Stimulated activated CD8-positive, alpha-beta memory T cell treated with anti-CD3 and anti-CD28 coated beads, Interleukin-2, amount 100 ng/mL, for 48 hours (primary cell): ENCODE measurements around the gene ADAMTSL1.

Experiments
- DNase-seq, 2 donors: peaks; one replicate each; pipeline ENCODE4 v3.0.0-alpha.2; 2020; ENCODE audit warnings: low read depth in 2 of 2

Gene ADAMTSL1

GRCh38 chr9:18776836-18777820 lies 303.2 kb downstream of the ADAMTSL1 start:
- DNase-seq = no peak

- no peak for DNase-seq
These were observed 304.2 kb downstream of the ADAMTSL1 start for GRCh38 chr9:18778147-18778546.

GRCh38 chr9:18778846-18779245 lies 304.9 kb downstream of the ADAMTSL1 start:
- DNase-seq = no peak

- no peak for DNase-seq
These were observed 310.0 kb downstream of the ADAMTSL1 start for GRCh38 chr9:18783909-18784308.

- DNase-seq = no peak
These were observed 311.7 kb downstream of the ADAMTSL1 start for GRCh38 chr9:18785604-18786003.

- no peak for DNase-seq
These were observed 312.2 kb downstream of the ADAMTSL1 start for GRCh38 chr9:18786196-18786595.

GRCh38 chr9:18786911-18787650 lies 313.1 kb downstream of the ADAMTSL1 start:
- no peak for DNase-seq

- DNase-seq = no peak
These were observed 314.3 kb downstream of the ADAMTSL1 start for GRCh38 chr9:18788256-18788655.

- no peak for DNase-seq
These were observed 317.1 kb downstream of the ADAMTSL1 start for GRCh38 chr9:18791074-18791473.

GRCh38 chr9:18793122-18793521 lies 319.2 kb downstream of the ADAMTSL1 start:
- DNase-seq = no peak

- DNase-seq = no peak
These were observed 322.2 kb downstream of the ADAMTSL1 start for GRCh38 chr9:18795947-18796671.

- no peak for DNase-seq
These were observed 322.8 kb downstream of the ADAMTSL1 start for GRCh38 chr9:18796696-18797270.

- no peak for DNase-seq
These were observed 324.2 kb downstream of the ADAMTSL1 start for GRCh38 chr9:18798106-18798505.

GRCh38 chr9:18798508-18799290 lies 324.7 kb downstream of the ADAMTSL1 start:
- no peak for DNase-seq

GRCh38 chr9:18799428-18799827 lies 325.5 kb downstream of the ADAMTSL1 start:
- no peak for DNase-seq

GRCh38 chr9:18800579-18800978 lies 326.6 kb downstream of the ADAMTSL1 start:
- DNase-seq = no peak

GRCh38 chr9:18805386-18805785 lies 331.4 kb downstream of the ADAMTSL1 start:
- DNase-seq = no peak

GRCh38 chr9:18806232-18807080 lies 332.5 kb downstream of the ADAMTSL1 start:
- no peak for DNase-seq

GRCh38 chr9:18810581-18810980 lies 336.6 kb downstream of the ADAMTSL1 start:
- no peak for DNase-seq

GRCh38 chr9:18811171-18811570 lies 337.2 kb downstream of the ADAMTSL1 start:
- DNase-seq = no peak
